H1 (cell line): Measurements from ENCODE around the gene PKP1. TPM values are rescaled to one million over a fixed set of nuclear protein-coding genes. Genes with fewer than 3 reads are reported as not detected.

Experiments
- CTBP2 ChIP-seq: IDR thresholded peaks from 2 replicates; pipeline ENCODE4 v1.7.0; 2011; ENCODE audit warnings: borderline replicate concordance, mild to moderate bottlenecking, moderate library complexity, mixed read lengths, low read length; ENCODE audit not compliant: insufficient read depth, insufficient read length
- EP300 ChIP-seq, 2 experiments: IDR thresholded peaks; 1 replicate in 1 of 2; 2 replicates in 1 of 2; pipeline ENCODE4 v1.6.1; 2011 to 2012; ENCODE audit warnings: low read depth in 2 of 2, low read length in 2 of 2, mild to moderate bottlenecking in 2 of 2, borderline replicate concordance in 1 of 2, inconsistent platforms in 1 of 2, moderate library complexity in 1 of 2
- RXRA ChIP-seq: IDR thresholded peaks from 2 replicates; pipeline ENCODE4 v1.6.1; 2011; ENCODE audit warnings: low read depth, mild to moderate bottlenecking, low read length, moderate library complexity; ENCODE audit not compliant: insufficient read depth
- SUZ12 ChIP-seq: fragments of 200-600 bp; sonication (generic); IDR thresholded peaks from 2 replicates; pipeline ENCODE4 v1.6.1; 2012; ENCODE audit warnings: mild to moderate bottlenecking, inconsistent platforms, low read length, moderate library complexity, mixed read lengths
- TAF7 ChIP-seq: optimal IDR thresholded peaks from 2 replicates; pipeline ENCODE3; 2011; ENCODE audit warnings: low read depth, mild to moderate bottlenecking, inconsistent platforms, low read length, moderate library complexity, borderline replicate concordance
- polyA plus RNA-seq, 7 experiments: library from polyadenylated mRNA; depleted of rRNA in 3 of 7; stranded (reverse) in 5 of 7; unstranded in 2 of 7; fragments of >200 nt in 5 of 7; fragments of 200-250 nt in 2 of 7; gene quantifications; 1 replicate in 5 of 7; 2 replicates in 1 of 7; 4 replicates in 1 of 7; pipeline versions ENCODE4 v1.2.1 to v1.2.3, GENCODE V29; 2011 to 2013; ENCODE audit warnings: missing spikeins in 2 of 7, mixed read lengths in 2 of 7
- total RNA-seq: library from RNA; stranded (reverse); fragmentation: NEBNext Ultra II Directional; extraction: Animal tissue kit (Norgen Biotek cat#: 25700); gene quantifications from 2 replicates; pipeline ENCODE4 v1.2.1, GENCODE V29; 2021
- TF ChIP-seq, protein P1 (sequence below): IDR thresholded peaks from 2 replicates; pipeline ENCODE4 v1.6.1; 2012; ENCODE audit warnings: inconsistent platforms
- TF ChIP-seq, protein P2 (sequence below): IDR thresholded peaks from 2 replicates; pipeline ENCODE4 v1.6.1; 2012; ENCODE audit warnings: low read length, inconsistent platforms

PKP1 gene
- total and polyA plus RNA-seq, 2 of the 8 experiments (the other 6 are each of a cell fraction or from before 2014, with no cell fraction given) = 0.21 to 0.95 TPM

DNA sequence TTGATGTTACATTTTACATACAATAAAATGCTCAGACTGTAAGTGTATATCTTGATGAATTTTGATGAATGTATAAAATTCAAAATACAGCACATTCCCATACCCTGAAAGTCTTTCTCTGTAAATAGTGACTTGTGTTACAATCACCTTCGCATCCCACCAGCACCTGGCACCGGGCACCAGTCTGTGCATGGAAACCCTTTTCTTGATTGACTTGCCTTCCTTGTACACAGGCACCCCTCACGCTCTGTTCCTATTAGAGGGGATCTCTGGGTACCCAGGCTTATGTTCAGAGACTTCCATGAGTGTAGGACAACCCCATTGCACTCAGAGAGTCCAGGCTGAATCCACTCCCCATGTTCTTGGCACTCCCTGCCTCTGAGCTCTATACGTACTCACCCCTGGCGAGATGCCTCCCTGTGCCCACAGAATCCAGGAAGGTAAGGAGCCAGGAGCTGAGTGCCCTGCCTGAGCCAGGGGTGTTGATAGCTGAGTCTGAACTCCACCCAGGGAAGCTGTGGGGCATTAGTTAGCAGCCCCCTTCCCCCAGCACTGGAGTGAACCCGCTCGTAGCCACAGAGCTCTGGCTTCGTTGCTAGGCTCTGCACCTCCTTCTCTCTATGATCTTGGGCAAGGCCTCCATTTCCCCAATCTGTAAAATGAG, 22.5 kb upstream of the PKP1 start (continued):
- TF ChIP-seq CTBP2 (no peak), RXRA (no peak), EP300 (IDR thresholded peaks at IDR 0.05; ENCODE audit: borderline replicate concordance in 1 of 2, low read depth in 2 of 2, low read length in 2 of 2) (no peak), SUZ12 (no peak), TAF7 (no peak)
- TF ChIP-seq, protein P1, sequence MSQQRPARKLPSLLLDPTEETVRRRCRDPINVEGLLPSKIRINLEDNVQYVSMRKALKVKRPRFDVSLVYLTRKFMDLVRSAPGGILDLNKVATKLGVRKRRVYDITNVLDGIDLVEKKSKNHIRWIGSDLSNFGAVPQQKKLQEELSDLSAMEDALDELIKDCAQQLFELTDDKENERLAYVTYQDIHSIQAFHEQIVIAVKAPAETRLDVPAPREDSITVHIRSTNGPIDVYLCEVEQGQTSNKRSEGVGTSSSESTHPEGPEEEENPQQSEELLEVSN = no peak
- TF ChIP-seq, protein P2, sequence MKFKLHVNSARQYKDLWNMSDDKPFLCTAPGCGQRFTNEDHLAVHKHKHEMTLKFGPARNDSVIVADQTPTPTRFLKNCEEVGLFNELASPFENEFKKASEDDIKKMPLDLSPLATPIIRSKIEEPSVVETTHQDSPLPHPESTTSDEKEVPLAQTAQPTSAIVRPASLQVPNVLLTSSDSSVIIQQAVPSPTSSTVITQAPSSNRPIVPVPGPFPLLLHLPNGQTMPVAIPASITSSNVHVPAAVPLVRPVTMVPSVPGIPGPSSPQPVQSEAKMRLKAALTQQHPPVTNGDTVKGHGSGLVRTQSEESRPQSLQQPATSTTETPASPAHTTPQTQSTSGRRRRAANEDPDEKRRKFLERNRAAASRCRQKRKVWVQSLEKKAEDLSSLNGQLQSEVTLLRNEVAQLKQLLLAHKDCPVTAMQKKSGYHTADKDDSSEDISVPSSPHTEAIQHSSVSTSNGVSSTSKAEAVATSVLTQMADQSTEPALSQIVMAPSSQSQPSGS = no peak
